Colonic mucosa (tissue), 4 donors: ENCODE measurements around the gene ADAMTSL4. TPM values are rescaled to one million over a fixed set of nuclear protein-coding genes. Genes with fewer than 3 reads are reported as not detected.
"Not testable (repeated sequence)": the region's sequence is repeated elsewhere in the genome, so short reads cannot be mapped to it uniquely, and the experiment has no call there.

Source experiments
- DNase-seq: peaks from one replicate; pipeline ENCODE4 v3.0.0-alpha.2; 2020
- H3K27ac ChIP-seq: fragments of 200-600 bp; one replicate; pipeline ENCODE4 v1.8.0; 2021
- H3K27me3 ChIP-seq: fragments of 200-600 bp; one replicate; pipeline ENCODE4 v1.8.0; 2021
- H3K36me3 ChIP-seq: fragments of 200-600 bp; one replicate; pipeline ENCODE4 v1.8.0; 2021
- H3K4me1 ChIP-seq: fragments of 200-600 bp; one replicate; pipeline ENCODE4 v1.8.0; 2021; ENCODE audit warnings: mild to moderate bottlenecking
- H3K4me3 ChIP-seq: fragments of 200-600 bp; one replicate; pipeline ENCODE4 v1.8.0; 2021
- H3K9ac ChIP-seq, 2 donors: one replicate each; pipeline ENCODE4 v1.7.0; 2013; ENCODE audit warnings: control low read depth in 2 of 2, low read depth in 2 of 2, low read length in 2 of 2
- H3K9me3 ChIP-seq: fragments of 200-600 bp; one replicate; pipeline ENCODE4 v1.8.0; 2021
- intact Hi-C: fragments of 100-400 bp; cut with DNase I; formaldehyde crosslinking; loops from one replicate; pipeline ENCODE4 v1.14.1; 2022
- total RNA-seq, 2 donors: library from RNA; stranded (reverse); fragmentation: NEBNext Ultra II Directional in 1 of 2; extraction: Animal tissue kit (Norgen Biotek cat#: 25700) in 1 of 2; gene quantifications; one replicate each; pipeline ENCODE4 v1.2.1, GENCODE V29; 2021
- TF ChIP-seq, protein P1 (sequence below): fragments of 200-600 bp; IDR thresholded peaks from one replicate; pipeline ENCODE4 v1.8.0; 2022; ENCODE audit warnings: antibody characterized with exemption, mild to moderate bottlenecking
- donor health status: healthy.
- donor health status: DM: no; HTN: no; CAD: no.
- donor health status: DM: no; HTN: no; CAD: no.

ADAMTSL4 gene
- total RNA-seq, 2 donors from 2014 or later, result 4.9 to 6.3 TPM

DNA sequence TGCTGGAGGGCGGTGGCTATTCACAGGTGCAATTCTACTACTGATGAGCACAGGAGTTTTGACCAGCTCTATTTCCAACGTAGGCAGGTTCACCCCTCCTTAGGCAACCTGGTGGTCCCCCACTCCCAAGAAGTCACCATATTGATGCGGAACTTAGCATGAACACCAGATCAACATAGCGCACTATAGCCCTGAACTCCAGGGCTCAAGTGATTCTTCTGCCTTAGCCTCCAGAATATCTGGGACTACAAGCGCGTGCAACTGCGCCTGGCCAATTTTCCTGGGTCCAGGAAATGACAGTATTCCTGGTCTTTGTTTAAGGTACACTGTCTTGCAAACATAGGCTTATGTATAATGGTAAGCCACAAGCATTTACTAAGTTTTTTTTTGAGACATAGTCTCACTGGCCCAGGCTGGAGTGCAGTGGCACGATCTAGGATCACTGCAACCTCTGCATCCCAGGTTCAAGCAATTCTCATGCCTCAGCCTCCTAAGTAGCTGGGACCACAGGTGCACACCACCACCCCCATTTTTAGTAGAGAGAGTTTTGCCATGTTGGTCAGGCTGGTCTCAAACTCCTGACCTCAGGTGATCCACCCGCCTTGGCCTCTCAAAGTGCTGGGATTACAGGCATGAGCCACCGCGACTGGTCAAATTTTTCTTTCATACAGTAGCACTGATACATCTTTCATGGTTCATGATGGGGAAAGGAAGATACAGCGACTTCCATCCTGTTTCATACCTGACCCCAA, 17.6 kb downstream of the ADAMTSL4 start:
- peaks cover 50% of the 10 kb centered on the region for H3K4me1 ChIP-seq
- intact Hi-C loops, result loop anchor here (10.0 kb wide), 1 partner anchor 358 kb away; the partner anchor contains the start of gene SETDB1
- peak overlapping the region in 1 of 2 donors; percentile 75 for H3K9ac ChIP-seq
- H3K27me3 ChIP-seq, result no peaks in the 10 kb centered on the region
- TF ChIP-seq, protein P1, sequence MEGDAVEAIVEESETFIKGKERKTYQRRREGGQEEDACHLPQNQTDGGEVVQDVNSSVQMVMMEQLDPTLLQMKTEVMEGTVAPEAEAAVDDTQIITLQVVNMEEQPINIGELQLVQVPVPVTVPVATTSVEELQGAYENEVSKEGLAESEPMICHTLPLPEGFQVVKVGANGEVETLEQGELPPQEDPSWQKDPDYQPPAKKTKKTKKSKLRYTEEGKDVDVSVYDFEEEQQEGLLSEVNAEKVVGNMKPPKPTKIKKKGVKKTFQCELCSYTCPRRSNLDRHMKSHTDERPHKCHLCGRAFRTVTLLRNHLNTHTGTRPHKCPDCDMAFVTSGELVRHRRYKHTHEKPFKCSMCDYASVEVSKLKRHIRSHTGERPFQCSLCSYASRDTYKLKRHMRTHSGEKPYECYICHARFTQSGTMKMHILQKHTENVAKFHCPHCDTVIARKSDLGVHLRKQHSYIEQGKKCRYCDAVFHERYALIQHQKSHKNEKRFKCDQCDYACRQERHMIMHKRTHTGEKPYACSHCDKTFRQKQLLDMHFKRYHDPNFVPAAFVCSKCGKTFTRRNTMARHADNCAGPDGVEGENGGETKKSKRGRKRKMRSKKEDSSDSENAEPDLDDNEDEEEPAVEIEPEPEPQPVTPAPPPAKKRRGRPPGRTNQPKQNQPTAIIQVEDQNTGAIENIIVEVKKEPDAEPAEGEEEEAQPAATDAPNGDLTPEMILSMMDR, result no peak
- no peak overlapping the region for H3K4me3 ChIP-seq
- DNase-seq, result no peak
- H3K27ac ChIP-seq, result peak overlapping the region; percentile 98
- no peaks in the 10 kb centered on the region for H3K36me3 ChIP-seq
- no peaks in the 10 kb centered on the region for H3K9me3 ChIP-seq

DNA sequence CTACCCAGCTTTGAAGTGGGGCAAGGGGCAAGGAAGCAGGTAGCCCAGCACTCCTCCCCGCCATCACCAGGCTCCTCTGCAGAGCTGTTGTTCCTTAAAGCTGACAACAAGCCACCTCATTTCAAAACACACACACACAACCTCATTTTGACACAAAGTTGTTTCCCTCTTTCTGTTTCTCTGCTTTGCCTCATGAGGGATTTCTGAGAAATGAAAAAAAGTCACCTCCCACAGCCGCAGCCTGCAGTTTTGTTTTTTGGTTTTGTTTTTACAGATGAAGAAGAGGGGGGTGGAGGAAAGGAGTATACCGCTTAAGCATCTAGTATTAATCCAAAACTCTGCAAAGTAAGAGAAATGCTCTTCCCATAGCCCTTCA, 18.1 kb downstream of the ADAMTSL4 start:
- Histone ChIP-seq H3K36me3 (no peaks in the 10 kb centered on the region), H3K27me3 (no peaks in the 10 kb centered on the region), H3K9me3 (no peaks in the 10 kb centered on the region), H3K9ac (peak overlapping the region in 1 of 2 donors; percentile 75), H3K4me3 (no peak overlapping the region), H3K4me1 (peaks cover 49% of the 10 kb centered on the region), H3K27ac (peak overlapping the region; percentile 98)
- no peak for DNase-seq
- TF ChIP-seq, protein P1, result no peak
- intact Hi-C loops, result loop anchor here (10.0 kb wide), 1 partner anchor 357 kb away; the partner anchor contains the start of gene SETDB1

DNA sequence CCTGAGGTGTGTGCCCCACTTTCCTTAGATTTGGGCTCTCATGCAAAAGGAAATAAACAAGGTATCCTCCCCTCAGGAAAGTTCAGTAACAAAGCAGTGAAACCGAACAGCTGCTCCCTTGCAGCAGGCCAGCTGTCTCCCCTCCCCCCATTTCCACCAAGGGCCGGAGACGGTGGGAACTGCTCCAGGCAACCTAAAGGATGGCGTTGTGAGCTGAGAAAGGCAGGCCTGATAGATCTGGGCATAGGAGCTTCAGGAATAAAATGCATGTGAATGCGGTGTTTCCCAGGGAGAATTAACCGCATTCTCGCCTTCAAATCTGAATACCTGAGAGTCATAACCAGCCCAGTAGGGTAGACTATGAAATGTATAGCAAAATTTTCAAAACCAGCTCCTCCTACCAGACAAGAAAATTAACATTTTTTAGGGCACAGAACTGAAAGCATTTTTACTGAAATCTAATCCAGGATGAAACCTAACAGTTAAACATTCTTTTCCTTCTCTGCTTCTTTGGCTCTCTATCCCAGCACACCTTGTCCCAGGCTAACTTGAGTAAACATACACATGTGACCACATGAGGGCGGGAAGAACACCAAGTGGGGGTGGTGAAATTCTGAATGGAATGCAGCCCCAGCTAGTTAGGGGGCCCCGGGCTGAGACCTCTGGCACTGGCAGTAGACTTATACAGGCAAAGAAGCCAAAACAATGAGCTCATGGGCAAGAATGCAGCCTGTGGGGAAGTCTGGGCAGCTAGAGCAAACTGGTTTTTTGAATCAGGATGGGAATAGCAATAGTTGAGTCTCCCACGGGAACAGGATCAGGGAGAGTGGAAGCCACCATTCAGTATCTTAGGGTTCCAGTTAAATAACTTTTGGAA, 18.7 kb downstream of the ADAMTSL4 start:
- Histone ChIP-seq H3K9me3 (no peaks in the 10 kb centered on the region), H3K27ac (peak overlapping the region; percentile 98), H3K4me3 (no peak overlapping the region)

DNA sequence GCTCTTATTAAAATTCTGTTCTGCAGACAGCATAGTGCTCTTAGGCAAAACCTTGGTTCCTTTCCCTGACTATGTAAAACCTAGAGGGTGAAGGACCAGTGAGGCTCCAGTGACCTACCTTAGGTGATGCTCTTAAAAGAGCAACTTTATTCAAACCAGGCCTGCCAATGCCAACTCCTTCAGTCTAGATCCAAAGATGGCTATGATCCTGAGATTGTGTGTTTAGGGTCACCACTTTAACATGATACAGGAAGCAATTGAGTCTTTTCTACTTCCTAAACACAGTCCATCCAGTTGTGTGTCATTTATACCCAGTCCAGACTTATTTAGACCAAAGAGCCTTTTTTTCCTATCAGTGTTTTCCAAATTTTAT, 19.4 kb downstream of the ADAMTSL4 start:
- Histone ChIP-seq H3K27ac (peak overlapping the region; percentile 98), H3K27me3 (no peaks in the 10 kb centered on the region), H3K36me3 (peaks cover 5% of the 10 kb centered on the region), H3K9ac (peak overlapping the region; percentile 13 to 75), H3K4me3 (no peak overlapping the region), H3K9me3 (no peaks in the 10 kb centered on the region), H3K4me1 (peaks cover 39% of the 10 kb centered on the region)
- no peak for DNase-seq
- TF ChIP-seq, protein P1, result no peak
- intact Hi-C loops, result loop anchor here (10.0 kb wide), 1 partner anchor 356 kb away; the partner anchor contains the start of gene SETDB1

More for the DNA sequence above, 18.7 kb downstream of the ADAMTSL4 start:
- peaks cover 44% of the 10 kb centered on the region for H3K4me1 ChIP-seq
- no peaks in the 10 kb centered on the region for H3K27me3 ChIP-seq
- H3K36me3 ChIP-seq, result peaks cover 4% of the 10 kb centered on the region
- TF ChIP-seq, protein P1, result no peak
- intact Hi-C loops, result loop anchor here (10.0 kb wide), 1 partner anchor 357 kb away; the partner anchor contains the start of gene SETDB1
- H3K9ac ChIP-seq, result peak overlapping the region; percentile 13 to 75
- DNase-seq, result peak; percentile 83

DNA sequence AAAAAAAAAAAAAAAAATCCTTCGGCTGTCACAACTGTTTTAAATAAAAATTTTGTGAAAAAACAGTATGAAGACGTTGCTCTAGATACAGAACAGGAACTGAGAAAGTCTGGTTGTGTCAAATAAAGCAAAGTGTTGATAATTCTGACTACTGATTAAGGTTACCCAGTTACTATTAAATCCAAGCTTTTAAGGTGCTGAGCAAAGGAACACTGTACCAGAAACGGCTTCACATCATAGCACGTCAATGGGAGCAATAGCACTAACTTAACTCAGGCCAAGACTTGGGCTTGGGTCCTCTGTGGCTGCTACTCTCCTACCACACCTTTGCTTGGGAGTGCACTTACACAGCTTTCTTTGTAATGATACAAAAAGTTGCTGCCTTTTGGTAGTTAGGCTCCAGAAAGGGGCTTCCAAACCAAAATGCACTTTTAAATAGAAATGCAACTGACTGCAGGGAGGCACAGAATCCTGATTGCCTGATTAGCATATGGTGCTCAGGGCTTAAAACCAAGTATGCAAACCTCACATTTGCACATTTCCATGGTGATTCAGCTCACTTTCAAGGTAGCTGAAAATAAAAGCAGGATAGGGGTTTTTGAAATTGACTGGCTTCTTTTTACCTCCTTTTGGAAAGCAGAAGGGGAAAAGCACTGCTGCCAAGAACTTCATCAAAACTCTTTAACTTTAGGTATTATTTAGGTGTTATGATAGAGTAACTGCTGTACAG, 23.9 kb downstream of the ADAMTSL4 start:
- H3K27ac ChIP-seq, result peak overlapping the region; percentile 98
- DNase-seq, result no peak

DNA sequence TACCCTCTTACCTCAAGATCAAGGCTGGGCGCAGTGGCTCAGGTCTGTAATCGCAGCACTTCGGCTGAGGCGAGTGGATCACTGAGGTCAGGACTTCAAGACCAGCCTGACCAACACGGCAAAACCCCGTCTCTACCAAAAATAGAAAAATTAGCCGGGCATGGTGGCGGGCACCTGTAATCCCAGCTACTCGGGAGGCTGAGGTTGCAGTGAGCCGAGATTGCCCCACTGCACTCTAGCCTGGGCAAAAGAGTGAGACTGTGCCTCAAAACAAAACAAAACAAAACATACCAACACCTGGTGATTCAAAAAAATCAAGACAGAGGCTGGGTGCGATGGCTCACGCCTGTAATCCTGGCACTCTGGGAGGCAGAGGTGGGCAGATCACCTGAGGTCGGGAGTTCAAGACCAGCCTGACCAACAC, 24.5 kb downstream of the ADAMTSL4 start:
- H3K27me3 ChIP-seq, H3K4me3 ChIP-seq, H3K9ac ChIP-seq, DNase-seq, H3K9me3 ChIP-seq, intact Hi-C loops: not testable (repeated sequence)
- Histone ChIP-seq H3K4me1 (peaks cover 19% of the 10 kb centered on the region), H3K27ac (peak overlapping the region; percentile 98), H3K36me3 (peaks cover 11% of the 10 kb centered on the region)

More for the DNA sequence above, 23.9 kb downstream of the ADAMTSL4 start:
- no peak overlapping the region for H3K9ac ChIP-seq
- TF ChIP-seq, protein P1, result no peak
- H3K36me3 ChIP-seq, result peaks cover 11% of the 10 kb centered on the region
- intact Hi-C loops, result no loop called here
- peaks cover 19% of the 10 kb centered on the region for H3K4me1 ChIP-seq
- H3K4me3 ChIP-seq, result no peak overlapping the region
- H3K9me3 ChIP-seq, result no peaks in the 10 kb centered on the region
- no peaks in the 10 kb centered on the region for H3K27me3 ChIP-seq
